Measurements from ENCODE around the gene TRAPPC4. TPM values are rescaled to one million over a fixed set of nuclear protein-coding genes. Genes with fewer than 3 reads are reported as not detected.
A peak's percentile ranks its signal among the peaks of the same experiment; 100 is the strongest.

TRAPPC4 gene
- total RNA-seq, 1 donor from 2014 or later, result 72.6 TPM

GRCh38 chr11:118996926-118997626 lies 21.5 kb upstream of the TRAPPC4 start:
- no peak for TF ChIP-seq CTCF (IDR thresholded peaks at IDR 0.05; ENCODE audit: insufficient read depth, low read length, poor library complexity, severe bottlenecking)
- no peaks in the 10 kb centered on the region for H3K27me3 ChIP-seq (ENCODE audit: control insufficient read depth, insufficient read depth, low read length)
- DNase-seq (ENCODE audit: low read depth), result no peak
- H3K4me3 ChIP-seq (ENCODE audit: low read depth, low read length), result peak overlapping the region; percentile 90
- H3K36me3 ChIP-seq (ENCODE audit: control insufficient read depth, insufficient read depth, low read length), result peaks cover 1% of the 10 kb centered on the region

GRCh38 chr11:118997627-118998387 lies 20.8 kb upstream of the TRAPPC4 start, which contains the start of gene CENATAC:
Gene CENATAC (plus strand): TSS chr11:118998138. CDS start chr11:118998198, 60 bp downstream.
- Histone ChIP-seq H3K36me3 (ENCODE audit: control insufficient read depth, insufficient read depth, low read length) (peaks cover 1% of the 10 kb centered on the region), H3K4me3 (ENCODE audit: low read depth, low read length) (peak within 1 kb of the TSS; percentile 90), H3K27me3 (ENCODE audit: control insufficient read depth, insufficient read depth, low read length) (no peaks in the 10 kb centered on the region)
- DNase-seq (ENCODE audit: low read depth), result peak; percentile 54
- TF ChIP-seq CTCF (IDR thresholded peaks at IDR 0.05; ENCODE audit: insufficient read depth, low read length, poor library complexity, severe bottlenecking), result no peak

GRCh38 chr11:118998388-118998717 lies 20.2 kb upstream of the TRAPPC4 start:
- Histone ChIP-seq H3K27me3 (ENCODE audit: control insufficient read depth, insufficient read depth, low read length) (no peaks in the 10 kb centered on the region), H3K4me3 (ENCODE audit: low read depth, low read length) (peak overlapping the region; percentile 90), H3K36me3 (ENCODE audit: control insufficient read depth, insufficient read depth, low read length) (peaks cover 1% of the 10 kb centered on the region)
- TF ChIP-seq CTCF (IDR thresholded peaks at IDR 0.05; ENCODE audit: insufficient read depth, low read length, poor library complexity, severe bottlenecking), result no peak
- no peak for DNase-seq (ENCODE audit: low read depth)

GRCh38 chr11:118998822-118999221 lies 19.7 kb upstream of the TRAPPC4 start:
- peaks cover 1% of the 10 kb centered on the region for H3K36me3 ChIP-seq (ENCODE audit: control insufficient read depth, insufficient read depth, low read length)
- no peak for TF ChIP-seq CTCF (IDR thresholded peaks at IDR 0.05; ENCODE audit: insufficient read depth, low read length, poor library complexity, severe bottlenecking)
- no peaks in the 10 kb centered on the region for H3K27me3 ChIP-seq (ENCODE audit: control insufficient read depth, insufficient read depth, low read length)
- H3K4me3 ChIP-seq (ENCODE audit: low read depth, low read length), result peak overlapping the region; percentile 90
- DNase-seq (ENCODE audit: low read depth), result peak; percentile 62

GRCh38 chr11:119000906-119001305 lies 17.7 kb upstream of the TRAPPC4 start:
- no peak for TF ChIP-seq CTCF (IDR thresholded peaks at IDR 0.05; ENCODE audit: insufficient read depth, low read length, poor library complexity, severe bottlenecking)
- Histone ChIP-seq H3K4me3 (ENCODE audit: low read depth, low read length) (no peak overlapping the region), H3K27me3 (ENCODE audit: control insufficient read depth, insufficient read depth, low read length) (no peaks in the 10 kb centered on the region), H3K36me3 (ENCODE audit: control insufficient read depth, insufficient read depth, low read length) (peaks cover 1% of the 10 kb centered on the region)
- no peak for DNase-seq (ENCODE audit: low read depth)

Data from kidney epithelial cell (primary cell).